ENCODE measurements around the gene FUT7. TPM values are rescaled to one million over a fixed set of nuclear protein-coding genes. Genes with fewer than 3 reads are reported as not detected.

The FUT7 gene
- total and polyA plus RNA-seq, 2 of the 13 experiments (the other 11 are each of a cell fraction or from before 2014, with no cell fraction given), result 0.05 TPM; not detected in 1

- TF ChIP-seq ZBTB34 (CRISPR knock-in tag; IDR thresholded peaks at IDR 0.05), result 0 out of 2 replicates have a peak, but pooled peaks have one; percentile 28
- no peak for TF ChIP-seq ERF (CRISPR knock-in tag; IDR thresholded peaks at IDR 0.05)
- no peak for TF ChIP-seq ZBTB37 (CRISPR knock-in tag; IDR thresholded peaks at IDR 0.05)
- no peak; the same call in 1 of the 2 replicates for TF ChIP-seq MIER3 (CRISPR knock-in tag; IDR thresholded peaks at IDR 0.05; ENCODE audit: borderline replicate concordance)
- no peak for TF ChIP-seq MAF1 (CRISPR knock-in tag; IDR thresholded peaks at IDR 0.05; ENCODE audit: borderline replicate concordance)
- TF ChIP-seq IRF2 (CRISPR knock-in tag; IDR thresholded peaks at IDR 0.05), result no peak
- TF ChIP-seq NR3C1 (CRISPR knock-in tag; IDR thresholded peaks at IDR 0.05), result no peak
- no peak for TF ChIP-seq XBP1 (CRISPR knock-in tag; IDR thresholded peaks at IDR 0.05)
- no peak for TF ChIP-seq SATB2 (CRISPR knock-in tag; IDR thresholded peaks at IDR 0.05)
- no peak for TF ChIP-seq DZIP1 (CRISPR knock-in tag; IDR thresholded peaks at IDR 0.05)
- TF ChIP-seq PRDM4 (CRISPR knock-in tag; IDR thresholded peaks at IDR 0.05; ENCODE audit: borderline replicate concordance), result no peak
- no peak for TF ChIP-seq PCBP1 (IDR thresholded peaks at IDR 0.05; ENCODE audit: borderline replicate concordance, low read depth, low read length)
- no peak for TF ChIP-seq SALL1 (CRISPR knock-in tag; IDR thresholded peaks at IDR 0.05)
- TF ChIP-seq ZNF660 (CRISPR knock-in tag; IDR thresholded peaks at IDR 0.05; ENCODE audit: borderline replicate concordance, low read depth), result no peak
- no peak for TF ChIP-seq AGO1 (IDR thresholded peaks at IDR 0.05; ENCODE audit: low read depth, low read length, poor library complexity, severe bottlenecking)
- no peak for TF ChIP-seq ZNF263 (CRISPR knock-in tag; IDR thresholded peaks at IDR 0.05)
- TF ChIP-seq NRL (CRISPR knock-in tag; IDR thresholded peaks at IDR 0.05; ENCODE audit: borderline replicate concordance), result no peak; the same call in 1 of the 2 replicates
- no peak for TF ChIP-seq FOXC1 (CRISPR knock-in tag; IDR thresholded peaks at IDR 0.05; ENCODE audit: borderline replicate concordance)
- TF ChIP-seq ZNF841 (CRISPR knock-in tag; IDR thresholded peaks at IDR 0.05; ENCODE audit: borderline replicate concordance), result no peak
- no peak for TF ChIP-seq JUN (CRISPR knock-in tag; IDR thresholded peaks at IDR 0.05)
- peak; percentile 85; the same call in 1 of the 2 replicates for TF ChIP-seq TOPORS (CRISPR knock-in tag; IDR thresholded peaks at IDR 0.05)
- no peak for TF ChIP-seq KLF12 (CRISPR knock-in tag; IDR thresholded peaks at IDR 0.05; ENCODE audit: borderline replicate concordance)
- TF ChIP-seq RFXANK (CRISPR knock-in tag; IDR thresholded peaks at IDR 0.05), result no peak
These were observed 23.1 kb upstream of the FUT7 start (continued) for GRCh38 chr9:137054932-137055384.
